Measurements from ENCODE around the gene C9orf50. TPM values are rescaled to one million over a fixed set of nuclear protein-coding genes. Genes with fewer than 3 reads are reported as not detected.

Gene C9orf50
- total RNA-seq, 2 experiments from 2014 or later = not detected

GRCh38 chr9:129655696-129656095 is 34.8 kb upstream of the C9orf50 start:
- Mint-ChIP-seq H3K36me3 (ENCODE audit: low read depth) (no peaks in the 10 kb centered on the region), H3K27ac (no peak overlapping the region), H3K4me1 (no peaks in the 10 kb centered on the region), H3K4me3 (no peak overlapping the region), H3K9me3 (no peaks in the 10 kb centered on the region), H3K27me3 (no peaks in the 10 kb centered on the region)
- DNase-seq = no peak
- ChIA-PET CTCF (interaction anchor here (0.6 to 2.2 kb wide), 4 partner anchors 13 to 135 kb away, joined by 3 to 6 read pairs (median 3); no protein-coding TSS in a partner anchor), POLR2A (no interaction called here)

DNA sequence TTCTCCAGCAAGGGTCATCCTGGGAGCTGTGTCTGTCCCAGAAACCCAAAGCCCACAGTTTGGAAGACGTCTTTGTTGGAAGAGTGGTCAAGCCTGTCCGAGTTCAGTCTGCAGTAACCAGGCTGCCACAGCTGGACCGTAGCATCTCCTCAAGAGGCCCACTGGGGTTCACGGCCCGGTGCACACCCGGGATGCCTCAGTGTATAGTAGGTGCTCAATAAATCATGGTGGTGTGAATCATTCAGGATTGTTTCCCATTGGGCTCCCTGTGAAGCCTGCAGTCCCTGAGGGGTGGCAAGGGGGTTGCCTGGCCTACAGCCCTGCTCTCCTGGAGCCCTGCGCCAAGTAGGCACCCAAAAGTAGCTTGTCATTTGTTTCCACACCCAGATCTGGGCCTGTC is 34.3 kb upstream of the C9orf50 start:
- ChIA-PET POLR2A (no interaction called here), CTCF (interaction anchor here (1.4 to 2.2 kb wide), 2 partner anchors 12 to 135 kb away, joined by 3 to 6 read pairs; no protein-coding TSS in a partner anchor)
- H3K36me3 Mint-ChIP-seq (ENCODE audit: low read depth) = no peaks in the 10 kb centered on the region
- H3K9me3 Mint-ChIP-seq = no peaks in the 10 kb centered on the region
- no peaks in the 10 kb centered on the region for H3K4me1 Mint-ChIP-seq
- no peak for DNase-seq
- no peak overlapping the region for H3K27ac Mint-ChIP-seq
- no peak overlapping the region for H3K4me3 Mint-ChIP-seq
- H3K27me3 Mint-ChIP-seq = no peaks in the 10 kb centered on the region

DNA sequence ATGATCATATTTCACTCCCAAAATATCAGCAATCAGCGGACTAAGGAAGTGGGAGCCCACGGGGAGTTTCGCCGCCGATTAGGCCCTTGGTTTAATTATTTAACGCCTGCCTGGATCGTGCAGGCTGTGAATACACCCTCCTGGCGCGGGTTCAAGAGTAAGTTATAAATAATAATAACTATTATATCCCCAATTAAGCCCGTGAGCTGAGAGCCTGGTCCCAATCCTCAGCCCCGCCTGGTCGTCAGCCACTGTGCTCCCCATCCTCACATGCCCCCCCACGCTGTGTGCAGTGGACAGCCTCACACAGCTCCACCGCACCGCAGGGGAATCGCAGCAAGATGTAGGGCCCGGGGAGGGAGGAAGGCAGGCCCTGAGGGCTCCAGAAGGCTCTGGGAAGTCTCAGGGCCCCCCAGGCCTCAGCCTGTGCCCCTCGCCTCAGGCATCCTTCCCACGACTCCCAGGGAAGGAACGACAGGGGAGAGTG is 33.7 kb upstream of the C9orf50 start:
- no peaks in the 10 kb centered on the region for H3K9me3 Mint-ChIP-seq
- no peak overlapping the region for H3K4me3 Mint-ChIP-seq
- H3K4me1 Mint-ChIP-seq = no peaks in the 10 kb centered on the region
- no peak for DNase-seq
- ChIA-PET POLR2A (no interaction called here), CTCF (interaction anchor here (2.2 kb wide), 1 partner anchor 136 kb away, joined by 6 read pairs; no protein-coding TSS in a partner anchor)
- H3K27me3 Mint-ChIP-seq = no peaks in the 10 kb centered on the region
- H3K36me3 Mint-ChIP-seq (ENCODE audit: low read depth) = no peaks in the 10 kb centered on the region
- H3K27ac Mint-ChIP-seq = no peak overlapping the region

- Mint-ChIP-seq H3K27me3 (no peaks in the 10 kb centered on the region), H3K27ac (no peak overlapping the region), H3K4me3 (no peak overlapping the region), H3K4me1 (no peaks in the 10 kb centered on the region), H3K36me3 (ENCODE audit: low read depth) (no peaks in the 10 kb centered on the region), H3K9me3 (no peaks in the 10 kb centered on the region)
- DNase-seq = no peak
- ChIA-PET POLR2A (no interaction called here), CTCF (no interaction called here)
Measured at GRCh38 chr9:129653823-129654553, 33.1 kb upstream of the C9orf50 start.

- H3K27me3 Mint-ChIP-seq = no peaks in the 10 kb centered on the region
- ChIA-PET POLR2A (no interaction called here), CTCF (no interaction called here)
- no peak for DNase-seq
- no peaks in the 10 kb centered on the region for H3K9me3 Mint-ChIP-seq
- H3K4me1 Mint-ChIP-seq = no peaks in the 10 kb centered on the region
- H3K27ac Mint-ChIP-seq = no peak overlapping the region
- H3K36me3 Mint-ChIP-seq (ENCODE audit: low read depth) = no peaks in the 10 kb centered on the region
- no peak overlapping the region for H3K4me3 Mint-ChIP-seq
Measured at GRCh38 chr9:129650680-129651235, 29.9 kb upstream of the C9orf50 start.

DNA sequence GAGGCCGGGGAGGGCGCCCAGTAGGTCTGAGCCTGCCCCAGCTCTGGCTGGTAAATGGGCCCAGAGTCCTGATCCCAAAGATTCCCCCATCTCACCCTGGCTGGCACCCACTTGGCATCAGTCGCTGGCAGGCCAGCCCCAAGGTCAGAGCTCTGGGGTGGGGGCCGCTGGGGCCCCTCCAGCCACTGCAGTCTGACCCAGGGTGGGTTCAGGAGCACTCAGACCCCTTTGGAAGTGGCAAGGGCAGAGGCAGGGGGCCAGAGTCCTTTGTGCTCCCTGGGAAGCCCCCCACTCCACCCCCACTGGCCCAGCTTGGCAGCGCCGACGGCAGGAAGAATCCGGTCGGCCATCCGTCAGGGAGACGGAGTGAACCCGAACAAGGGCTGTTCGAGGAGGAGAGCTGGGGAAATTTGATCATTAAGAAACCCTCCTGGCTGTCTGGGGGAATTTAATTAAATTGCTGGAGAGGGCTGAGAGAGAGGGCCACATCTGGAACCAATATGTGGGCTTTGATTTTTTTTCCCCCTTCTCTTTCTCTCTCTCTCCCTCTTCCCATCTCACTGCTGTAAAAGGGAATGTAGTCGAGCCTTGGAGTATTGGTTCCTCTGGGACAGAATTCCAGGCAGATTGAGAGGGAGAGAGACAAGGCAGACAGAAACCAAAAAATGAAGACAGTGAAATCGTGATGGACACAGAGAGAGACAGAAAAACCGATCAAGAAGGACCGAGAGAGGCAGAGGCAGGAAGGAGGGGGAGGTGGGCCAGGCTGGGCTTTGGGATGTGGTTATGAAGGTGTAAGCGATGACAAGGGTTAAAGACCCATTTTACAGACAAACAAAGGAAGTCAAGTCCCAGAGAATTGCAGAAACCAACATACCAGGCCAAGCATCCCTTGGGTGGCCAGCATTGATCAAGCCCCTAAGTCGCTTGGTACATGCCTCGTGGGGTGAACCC is 29.1 kb upstream of the C9orf50 start:
- H3K4me3 Mint-ChIP-seq = no peak overlapping the region
- ChIA-PET POLR2A (no interaction called here), CTCF (no interaction called here)
- H3K9me3 Mint-ChIP-seq = no peaks in the 10 kb centered on the region
- H3K27ac Mint-ChIP-seq = no peak overlapping the region
- H3K27me3 Mint-ChIP-seq = no peaks in the 10 kb centered on the region
- H3K4me1 Mint-ChIP-seq = no peaks in the 10 kb centered on the region
- no peak for DNase-seq
- H3K36me3 Mint-ChIP-seq (ENCODE audit: low read depth) = no peaks in the 10 kb centered on the region

DNA sequence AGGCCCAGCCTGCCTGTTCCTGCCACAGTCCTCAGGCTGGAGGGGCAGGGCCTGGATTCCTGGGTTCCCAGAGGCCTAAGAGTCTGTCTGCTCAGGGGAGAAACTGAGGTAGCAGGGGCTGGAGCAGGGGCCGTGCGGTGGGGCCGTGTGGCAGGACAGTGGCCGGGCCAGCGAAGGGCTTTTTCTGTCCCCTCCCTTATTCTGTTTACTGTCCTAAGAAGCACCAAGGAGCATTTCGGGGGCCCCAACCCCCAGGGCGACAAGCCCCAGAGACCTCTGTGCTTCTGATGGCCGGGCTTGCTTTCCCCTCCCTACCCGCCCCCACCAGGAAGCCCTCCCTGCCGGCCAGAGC is 27.8 kb upstream of the C9orf50 start:
- Mint-ChIP-seq H3K27ac (no peak overlapping the region), H3K4me3 (no peak overlapping the region), H3K27me3 (no peaks in the 10 kb centered on the region), H3K4me1 (no peaks in the 10 kb centered on the region), H3K9me3 (no peaks in the 10 kb centered on the region), H3K36me3 (ENCODE audit: low read depth) (no peaks in the 10 kb centered on the region)
- ChIA-PET POLR2A (no interaction called here), CTCF (no interaction called here)
- no peak for DNase-seq

DNA sequence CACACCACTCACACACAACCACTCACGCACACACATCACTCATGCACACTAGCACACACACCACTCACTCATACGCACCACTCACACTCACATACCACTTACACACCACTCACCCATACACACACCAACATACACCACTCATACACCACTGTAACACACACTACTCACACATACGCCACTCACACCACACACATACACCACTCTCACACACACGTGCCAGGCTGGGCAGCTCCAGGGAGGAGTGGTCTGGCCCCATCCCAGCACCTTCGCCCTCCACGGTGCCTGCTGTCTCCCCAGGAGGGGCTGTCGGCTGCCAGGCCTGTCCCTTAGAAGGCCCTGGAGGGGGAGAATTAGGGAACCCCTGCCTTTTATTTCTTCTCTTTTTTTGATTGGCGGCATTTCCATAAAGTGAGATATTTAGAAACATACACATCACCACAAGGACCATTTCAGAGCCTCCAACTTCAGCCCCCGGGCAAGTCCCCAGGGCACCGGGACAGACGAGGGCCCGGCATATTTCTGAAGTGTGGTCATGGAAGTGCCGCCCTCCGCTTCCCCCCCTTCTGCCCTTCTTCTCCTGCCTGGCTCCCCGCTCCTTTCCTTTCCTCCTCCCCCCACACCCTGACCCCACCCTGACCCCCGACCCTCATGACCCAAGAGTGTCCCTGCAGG is 27.3 kb upstream of the C9orf50 start:
- POLR2A ChIA-PET = no interaction called here
- no peak for DNase-seq
- CTCF ChIA-PET = no interaction called here
- Mint-ChIP-seq H3K9me3 (no peaks in the 10 kb centered on the region), H3K36me3 (ENCODE audit: low read depth) (no peaks in the 10 kb centered on the region), H3K27ac (no peak overlapping the region), H3K4me1 (no peaks in the 10 kb centered on the region), H3K27me3 (no peaks in the 10 kb centered on the region), H3K4me3 (no peak overlapping the region)

- Mint-ChIP-seq H3K27me3 (no peaks in the 10 kb centered on the region), H3K36me3 (ENCODE audit: low read depth) (no peaks in the 10 kb centered on the region), H3K4me1 (no peaks in the 10 kb centered on the region), H3K9me3 (no peaks in the 10 kb centered on the region), H3K27ac (no peak overlapping the region), H3K4me3 (no peak overlapping the region)
- DNase-seq = no peak
- CTCF ChIA-PET = no interaction called here
- POLR2A ChIA-PET = no interaction called here
Measured at GRCh38 chr9:129647635-129648034, 26.7 kb upstream of the C9orf50 start.

- Mint-ChIP-seq H3K9me3 (no peaks in the 10 kb centered on the region), H3K27me3 (no peaks in the 10 kb centered on the region), H3K4me1 (peaks cover 3% of the 10 kb centered on the region), H3K4me3 (no peak overlapping the region), H3K36me3 (ENCODE audit: low read depth) (no peaks in the 10 kb centered on the region), H3K27ac (no peak overlapping the region)
- ChIA-PET CTCF (no interaction called here), POLR2A (no interaction called here)
- no peak for DNase-seq
Measured at GRCh38 chr9:129646654-129647053, 25.8 kb upstream of the C9orf50 start.

- CTCF ChIA-PET = no interaction called here
Measured at GRCh38 chr9:129646252-129646651, 25.4 kb upstream of the C9orf50 start.

GRCh38 chr9:129644902-129645301 is 24.0 kb upstream of the C9orf50 start:
- Mint-ChIP-seq H3K4me1 (peaks cover 18% of the 10 kb centered on the region), H3K27ac (no peak overlapping the region), H3K4me3 (no peak overlapping the region), H3K9me3 (no peaks in the 10 kb centered on the region), H3K27me3 (no peaks in the 10 kb centered on the region), H3K36me3 (ENCODE audit: low read depth) (no peaks in the 10 kb centered on the region)
- DNase-seq = no peak
- ChIA-PET POLR2A (no interaction called here), CTCF (no interaction called here)

More at GRCh38 chr9:129646252-129646651, 25.4 kb upstream of the C9orf50 start:
- H3K27me3 Mint-ChIP-seq = no peaks in the 10 kb centered on the region
- no peaks in the 10 kb centered on the region for H3K36me3 Mint-ChIP-seq (ENCODE audit: low read depth)
- no peak overlapping the region for H3K4me3 Mint-ChIP-seq
- H3K27ac Mint-ChIP-seq = no peak overlapping the region
- POLR2A ChIA-PET = no interaction called here
- no peak for DNase-seq
- peaks cover 5% of the 10 kb centered on the region for H3K4me1 Mint-ChIP-seq
- H3K9me3 Mint-ChIP-seq = no peaks in the 10 kb centered on the region

- H3K4me3 Mint-ChIP-seq = no peak overlapping the region
- DNase-seq = no peak
- H3K27me3 Mint-ChIP-seq = no peaks in the 10 kb centered on the region
- H3K27ac Mint-ChIP-seq = no peak overlapping the region
- CTCF ChIA-PET = interaction anchor here (1.4 kb wide), 1 partner anchor 19 kb away, joined by 4 read pairs; the partner anchor contains the start of gene NTMT1
- no peaks in the 10 kb centered on the region for H3K36me3 Mint-ChIP-seq (ENCODE audit: low read depth)
- POLR2A ChIA-PET = no interaction called here
- H3K9me3 Mint-ChIP-seq = no peaks in the 10 kb centered on the region
- peaks cover 20% of the 10 kb centered on the region for H3K4me1 Mint-ChIP-seq
Measured at GRCh38 chr9:129644365-129644764, 23.5 kb upstream of the C9orf50 start.

Data from activated CD4-positive, alpha-beta T cell treated with anti-CD3 and anti-CD28 coated beads, Interleukin-2, amount 10 ng/mL, durations not matched to agents 7 days and 5 days (primary cell).